Keratinocyte (primary cell): ENCODE results near the gene ASIC5. TPM values are rescaled to one million over a fixed set of nuclear protein-coding genes. Genes with fewer than 3 reads are reported as not detected.
A peak's percentile ranks its signal among the peaks of the same experiment; 100 is the strongest.

Source experiments
- DNase-seq: peaks from one replicate; pipeline ENCODE4 v3.0.0-alpha.2; 2011; ENCODE audit warnings: low read depth, missing footprints, low spot score
- FAIRE-seq: peaks from 2 replicates; lab custom pipeline; 2011; peaks lifted over from hg19 to GRCh38; lab: Jason Lieb, UNC
- H2AFZ ChIP-seq: 2 replicates; pipeline ENCODE4 v1.6.0; 2012; ENCODE audit warnings: low read length, control low read depth, inconsistent platforms; ENCODE audit not compliant: control insufficient read depth
- H3K27ac ChIP-seq: 2 replicates; pipeline ENCODE4 v1.5.1; 2011; ENCODE audit warnings: low read length; ENCODE audit not compliant: control insufficient read depth, insufficient read depth
- H3K27me3 ChIP-seq: 3 replicates; pipeline ENCODE4 v1.6.0; 2011; ENCODE audit warnings: low read length; ENCODE audit not compliant: control insufficient read depth, insufficient read depth; ENCODE audit errors: extremely low read depth
- H3K36me3 ChIP-seq, 2 experiments: 2 replicates in 1 of 2; 3 replicates in 1 of 2; pipeline ENCODE4 v1.5.1; 2011; ENCODE audit warnings: low read length in 2 of 2, mild to moderate bottlenecking in 1 of 2; ENCODE audit not compliant: control insufficient read depth in 2 of 2, insufficient read depth in 2 of 2; ENCODE audit errors: extremely low read depth in 1 of 2
- H3K4me1 ChIP-seq: 3 replicates; pipeline ENCODE4 v1.5.1; 2011; ENCODE audit warnings: low read length; ENCODE audit not compliant: control insufficient read depth, insufficient read depth; ENCODE audit errors: extremely low read depth
- H3K4me2 ChIP-seq: 3 replicates; pipeline ENCODE4 v1.6.0; 2011; ENCODE audit warnings: low read depth, low read length; ENCODE audit not compliant: control insufficient read depth, insufficient read depth; ENCODE audit errors: extremely low read depth
- H3K4me3 ChIP-seq, 3 experiments: fragments of 200-600 bp in 1 of 3; sonication (generic) in 1 of 3; 2 replicates in 2 of 3; 3 replicates in 1 of 3; pipeline ENCODE4 v1.5.1; 2011 to 2016; ENCODE audit warnings: low read length in 3 of 3, mild to moderate bottlenecking in 3 of 3, control low read depth in 2 of 3, inconsistent platforms in 1 of 3, low read depth in 1 of 3, mixed read lengths in 1 of 3, mixed run types in 1 of 3, moderate library complexity in 1 of 3; ENCODE audit not compliant: control insufficient read depth in 2 of 3, insufficient read depth in 2 of 3; ENCODE audit errors: extremely low read depth in 1 of 3
- H3K79me2 ChIP-seq: 2 replicates; pipeline ENCODE4 v1.6.0; 2012; ENCODE audit warnings: low read length; ENCODE audit not compliant: control insufficient read depth, insufficient read depth
- H3K9ac ChIP-seq: 3 replicates; pipeline ENCODE4 v1.6.0; 2011; ENCODE audit warnings: low read length; ENCODE audit not compliant: control insufficient read depth, insufficient read depth; ENCODE audit errors: extremely low read depth
- H3K9me1 ChIP-seq: 3 replicates; pipeline ENCODE4 v1.6.0; 2011; ENCODE audit warnings: low read length; ENCODE audit not compliant: control insufficient read depth, insufficient read depth; ENCODE audit errors: extremely low read depth
- H3K9me3 ChIP-seq: 2 replicates; pipeline ENCODE4 v1.5.1; 2012; ENCODE audit warnings: low read depth, low read length; ENCODE audit not compliant: control insufficient read depth
- H4K20me1 ChIP-seq: 3 replicates; pipeline ENCODE4 v1.6.0; 2011; ENCODE audit warnings: low read length; ENCODE audit not compliant: control insufficient read depth, insufficient read depth; ENCODE audit errors: extremely low read depth
- CTCF ChIP-seq, 3 experiments: IDR thresholded peaks in 1 of 3; conservative IDR thresholded peaks in 1 of 3; optimal IDR thresholded peaks in 1 of 3; 2 replicates in 2 of 3; 3 replicates in 1 of 3; pipeline versions ENCODE3 to v1.5.1; 2011; ENCODE audit warnings: low read length in 3 of 3, mild to moderate bottlenecking in 3 of 3, moderate library complexity in 2 of 3, control low read depth in 1 of 3, inconsistent platforms in 1 of 3; ENCODE audit not compliant: insufficient read depth in 2 of 3; ENCODE audit errors: extremely low read depth in 1 of 3
- EZH2 ChIP-seq: IDR thresholded peaks from one replicate; pipeline ENCODE4 v1.6.1; 2012; ENCODE audit warnings: inconsistent platforms, mild to moderate bottlenecking, low read length, moderate library complexity
- dilution Hi-C: fragments of 300-500 bp; cut with MboI; formaldehyde crosslinking; loops from one replicate; pipeline ENCODE4 v1.7.0; 2020; ENCODE audit warnings: low sequenced_read_pairs; ENCODE audit not compliant: extremely low pct_ligation_motif_present
- polyA plus RNA-seq, 5 experiments: library from polyadenylated mRNA; depleted of rRNA in 3 of 5; stranded (reverse) in 3 of 5; stranded (forward) in 1 of 5; unstranded in 1 of 5; fragments of >200 nt; gene quantifications; 1 replicate in 1 of 5; 2 replicates in 3 of 5; 3 replicates in 1 of 5; pipeline versions ENCODE4 v1.2.1 to v1.2.3, GENCODE V29; 2011 to 2012; ENCODE audit warnings: missing spikeins in 2 of 5, low read depth in 1 of 5, low replicate concordance in 1 of 5

Gene ASIC5
- polyA plus RNA-seq, 1 donor (not counting 4 experiments of a cell fraction or from before 2014, with no cell fraction given) = not detected

- dilution Hi-C loops = no loop called here
These were observed 55.0 kb downstream of the ASIC5 start for GRCh38 chr4:155811083-155811482.

GRCh38 chr4:155809835-155810234, 56.2 kb downstream of the ASIC5 start:
- dilution Hi-C loops = no loop called here
- no peaks in the 10 kb centered on the region for H3K9me1 ChIP-seq
- no peaks in the 10 kb centered on the region for H3K79me2 ChIP-seq
- peak; percentile 23 for FAIRE-seq
- no peak for DNase-seq
- no peaks in the 10 kb centered on the region for H3K27me3 ChIP-seq
- no peaks in the 10 kb centered on the region for H4K20me1 ChIP-seq
- H3K9ac ChIP-seq = no peak overlapping the region
- TF ChIP-seq CTCF (optimal IDR thresholded peaks at IDR 0.05 in 1 of 3, IDR thresholded peaks at IDR 0.05 in 1 of 3, conservative IDR thresholded peaks at IDR 0.05 in 1 of 3; ENCODE audit: extremely low read depth in 1 of 3, insufficient read depth in 2 of 3, low read length in 3 of 3) (peak in 2 of 3 experiments; percentile 38 to 49), EZH2 (no peak)
- H3K4me3 ChIP-seq = no peak overlapping the region
- no peak overlapping the region for H3K4me2 ChIP-seq
- H3K36me3 ChIP-seq = no peaks in the 10 kb centered on the region
- peak overlapping the region; percentile 32 for H2AFZ ChIP-seq
- H3K4me1 ChIP-seq = no peaks in the 10 kb centered on the region
- no peak overlapping the region for H3K27ac ChIP-seq
- no peaks in the 10 kb centered on the region for H3K9me3 ChIP-seq

More at GRCh38 chr4:155811083-155811482, 55.0 kb downstream of the ASIC5 start:
- TF ChIP-seq EZH2 (no peak), CTCF (optimal IDR thresholded peaks at IDR 0.05 in 1 of 3, IDR thresholded peaks at IDR 0.05 in 1 of 3, conservative IDR thresholded peaks at IDR 0.05 in 1 of 3; ENCODE audit: extremely low read depth in 1 of 3, insufficient read depth in 2 of 3, low read length in 3 of 3) (no peak)
- Histone ChIP-seq H3K9me3 (no peaks in the 10 kb centered on the region), H3K27ac (no peak overlapping the region), H2AFZ (no peak overlapping the region), H3K36me3 (no peaks in the 10 kb centered on the region), H3K4me2 (no peak overlapping the region), H4K20me1 (no peaks in the 10 kb centered on the region), H3K4me3 (no peak overlapping the region), H3K79me2 (no peaks in the 10 kb centered on the region), H3K9ac (no peak overlapping the region), H3K9me1 (no peaks in the 10 kb centered on the region), H3K27me3 (no peaks in the 10 kb centered on the region), H3K4me1 (no peaks in the 10 kb centered on the region)
- DNase-seq = no peak
- FAIRE-seq = no peak
